Neural cell (in vitro differentiated cells): ENCODE measurements around the gene CEP57.

Source experiments
- CTCF ChIP-seq: fragments of 450-650 bp; IDR thresholded peaks from 2 replicates; pipeline ENCODE4 v1.5.1; 2014; ENCODE audit warnings: antibody characterized with exemption, mild to moderate bottlenecking, moderate library complexity; ENCODE audit not compliant: poor library complexity, severe bottlenecking
- EP300 ChIP-seq: fragments of 450-650 bp; conservative IDR thresholded peaks from 2 replicates; pipeline ENCODE4 v1.6.1; 2014; ENCODE audit warnings: antibody characterized with exemption, mild to moderate bottlenecking, moderate library complexity; ENCODE audit not compliant: poor library complexity, severe bottlenecking
- POLR2AphosphoS5 ChIP-seq: IDR thresholded peaks from 2 replicates; pipeline ENCODE4 v1.6.1; 2012
- RAD21 ChIP-seq: fragments of 450-650 bp; conservative IDR thresholded peaks from 2 replicates; pipeline ENCODE4 v1.6.1; 2014; ENCODE audit warnings: antibody characterized with exemption, mild to moderate bottlenecking, moderate library complexity
- REST ChIP-seq: IDR thresholded peaks from 2 replicates; pipeline ENCODE4 v1.6.1; 2012; ENCODE audit warnings: borderline replicate concordance
- TAF1 ChIP-seq: IDR thresholded peaks from 2 replicates; pipeline ENCODE4 v1.6.1; 2012; ENCODE audit warnings: low read depth

GRCh38 chr11:95835351-95835750, 45.1 kb downstream of the CEP57 start:
- no peak for TF ChIP-seq CTCF
- no peak for TF ChIP-seq RAD21
- no peak for TF ChIP-seq TAF1
- no peak for TF ChIP-seq EP300
- no peak for TF ChIP-seq REST
- TF ChIP-seq POLR2AphosphoS5: no peak
